ENCODE data around the gene FCER1G. TPM values are rescaled to one million over a fixed set of nuclear protein-coding genes. Genes with fewer than 3 reads are reported as not detected.

Gene FCER1G
- polyA plus RNA-seq, 3 donors = 9.8 to 13.9 (median 10.2) TPM

GRCh38 chr1:161182214-161182613 lies 32.9 kb upstream of the FCER1G start:
- no peak for DNase-seq

- DNase-seq = no peak
These were observed 29.8 kb upstream of the FCER1G start for GRCh38 chr1:161185282-161185682.

- no peak for DNase-seq
These were observed 29.3 kb upstream of the FCER1G start for GRCh38 chr1:161185732-161186311.

GRCh38 chr1:161187311-161187710 lies 27.8 kb upstream of the FCER1G start:
- no peak for DNase-seq

- no peak for DNase-seq
These were observed 26.7 kb upstream of the FCER1G start for GRCh38 chr1:161188381-161188780.

GRCh38 chr1:161189036-161189435 lies 26.1 kb upstream of the FCER1G start:
- DNase-seq = no peak

GRCh38 chr1:161190962-161191521 lies 24.1 kb upstream of the FCER1G start:
- DNase-seq = no peak

GRCh38 chr1:161191971-161192370 lies 23.1 kb upstream of the FCER1G start:
- DNase-seq = no peak

- DNase-seq = peak; percentile 61
These were observed 22.3 kb upstream of the FCER1G start for GRCh38 chr1:161192476-161193465.

GRCh38 chr1:161193561-161194235 lies 21.4 kb upstream of the FCER1G start:
- DNase-seq = no peak

GRCh38 chr1:161195171-161195570 lies 19.9 kb upstream of the FCER1G start:
- DNase-seq = no peak

- no peak for DNase-seq
These were observed 19.0 kb upstream of the FCER1G start for GRCh38 chr1:161196111-161196510.

GRCh38 chr1:161196521-161197451 lies 18.3 kb upstream of the FCER1G start:
- DNase-seq = no peak

GRCh38 chr1:161197560-161198193 lies 17.4 kb upstream of the FCER1G start:
- no peak for DNase-seq

GRCh38 chr1:161198194-161198896 lies 16.8 kb upstream of the FCER1G start:
- peak; percentile 64 for DNase-seq

- DNase-seq = no peak
These were observed 16.1 kb upstream of the FCER1G start, which contains the start of gene ADAMTS4 for GRCh38 chr1:161198897-161199431. TSS of gene ADAMTS4 (minus strand) at chr1:161199054. CDS start at chr1:161198627, 427 bp downstream.

GRCh38 chr1:161199506-161200139 lies 15.5 kb upstream of the FCER1G start:
- DNase-seq = no peak

- no peak for DNase-seq
These were observed 14.6 kb upstream of the FCER1G start for GRCh38 chr1:161200421-161200991.
